ENCODE results near the gene RHOF.

- TF ChIP-seq, protein P1, sequence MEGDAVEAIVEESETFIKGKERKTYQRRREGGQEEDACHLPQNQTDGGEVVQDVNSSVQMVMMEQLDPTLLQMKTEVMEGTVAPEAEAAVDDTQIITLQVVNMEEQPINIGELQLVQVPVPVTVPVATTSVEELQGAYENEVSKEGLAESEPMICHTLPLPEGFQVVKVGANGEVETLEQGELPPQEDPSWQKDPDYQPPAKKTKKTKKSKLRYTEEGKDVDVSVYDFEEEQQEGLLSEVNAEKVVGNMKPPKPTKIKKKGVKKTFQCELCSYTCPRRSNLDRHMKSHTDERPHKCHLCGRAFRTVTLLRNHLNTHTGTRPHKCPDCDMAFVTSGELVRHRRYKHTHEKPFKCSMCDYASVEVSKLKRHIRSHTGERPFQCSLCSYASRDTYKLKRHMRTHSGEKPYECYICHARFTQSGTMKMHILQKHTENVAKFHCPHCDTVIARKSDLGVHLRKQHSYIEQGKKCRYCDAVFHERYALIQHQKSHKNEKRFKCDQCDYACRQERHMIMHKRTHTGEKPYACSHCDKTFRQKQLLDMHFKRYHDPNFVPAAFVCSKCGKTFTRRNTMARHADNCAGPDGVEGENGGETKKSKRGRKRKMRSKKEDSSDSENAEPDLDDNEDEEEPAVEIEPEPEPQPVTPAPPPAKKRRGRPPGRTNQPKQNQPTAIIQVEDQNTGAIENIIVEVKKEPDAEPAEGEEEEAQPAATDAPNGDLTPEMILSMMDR (conservative IDR thresholded peaks at IDR 0.05; ENCODE audit: low read length), result peak; percentile 93
- TF ChIP-seq EZH2phosphoT487 (IDR thresholded peaks at IDR 0.05; ENCODE audit: borderline replicate concordance, low read depth, low read length), result no peak
Observed at GRCh38 chr12:121776190-121777098, 17.0 kb downstream of the RHOF start.
